ENCODE data around the gene AGMO.

GRCh38 chr7:15503603-15504290, 58.1 kb downstream of the AGMO start:
- no peak for TF ChIP-seq BACH1 (IDR thresholded peaks at IDR 0.05; ENCODE audit: borderline replicate concordance)
- TF ChIP-seq MAX (IDR thresholded peaks at IDR 0.05; ENCODE audit: low read depth, low read length) = no peak
- no peak for TF ChIP-seq RB1 (IDR thresholded peaks at IDR 0.05; ENCODE audit: borderline replicate concordance)
- TF ChIP-seq TBL1XR1 (IDR thresholded peaks at IDR 0.05; ENCODE audit: low read depth, low read length) = no peak
- TF ChIP-seq EP300 (IDR thresholded peaks at IDR 0.05; ENCODE audit: borderline replicate concordance in 1 of 2, control insufficient read depth in 1 of 2, low read depth in 2 of 2, low read length in 2 of 2) = no peak

All from GM12878 (cell line).